Gastrocnemius medialis (tissue), 4 donors: ENCODE measurements around the gene BCL11A. TPM values are rescaled to one million over a fixed set of nuclear protein-coding genes. Genes with fewer than 3 reads are reported as not detected.

Source experiments
- ATAC-seq, 2 donors: fragments of 150-250 bp; one replicate each; pipeline ENCODE4 v1.9.1; 2016
- DNase-seq, 2 donors: peaks; one replicate each; pipeline ENCODE4 v3.0.0-alpha.2; 2019
- H3K27ac ChIP-seq, 4 donors: fragments of 200-600 bp; sonication (generic); 1 replicate in 1 of 4; 2 replicates in 3 of 4; pipeline ENCODE4 v1.5.1; 2016 to 2018; ENCODE audit warnings: mild to moderate bottlenecking in 2 of 4, moderate library complexity in 1 of 4
- H3K27me3 ChIP-seq, 3 donors: fragments of 200-600 bp; sonication (generic) in 2 of 3; 1 replicate in 1 of 3; 2 replicates in 2 of 3; pipeline versions ENCODE4 v1.5.1 to v1.6.0; 2016 to 2019; ENCODE audit warnings: mild to moderate bottlenecking in 1 of 3, moderate library complexity in 1 of 3
- H3K36me3 ChIP-seq, 2 donors: fragments of 200-600 bp; sonication (generic) in 1 of 2; one replicate each; pipeline ENCODE4 v1.5.1; 2017 to 2018
- H3K4me1 ChIP-seq, 2 donors: fragments of 200-600 bp; sonication (generic) in 1 of 2; one replicate each; pipeline ENCODE4 v1.5.1; 2016 to 2017; ENCODE audit warnings: mild to moderate bottlenecking in 2 of 2
- H3K4me3 ChIP-seq, 4 donors: fragments of 200-600 bp; sonication (generic) in 3 of 4; 1 replicate in 1 of 4; 2 replicates in 3 of 4; pipeline ENCODE4 v1.5.1; 2016 to 2019; ENCODE audit warnings: mild to moderate bottlenecking in 2 of 4
- H3K9me3 ChIP-seq, 3 donors: fragments of 200-600 bp; sonication (generic) in 2 of 3; 1 replicate in 1 of 3; 2 replicates in 2 of 3; pipeline ENCODE4 v1.5.1; 2016 to 2019
- POLR2A ChIP-seq, 2 donors: fragments of 450-650 bp; IDR thresholded peaks; one replicate each; pipeline ENCODE4 v1.6.1; 2017; ENCODE audit warnings: antibody characterized with exemption in 2 of 2, mild to moderate bottlenecking in 2 of 2, moderate library complexity in 2 of 2
- in situ Hi-C, 4 donors: fragments of 200-750 bp; cut with MboI; loops; one replicate each; pipeline versions ENCODE4 v1.15.0 to v1.8.0; 2017; ENCODE audit warnings: low sequenced_read_pairs in 4 of 4
- intact Hi-C: fragments of 100-400 bp; cut with DNase I; formaldehyde crosslinking; loops from one replicate; pipeline ENCODE4 v1.15.1; 2023; ENCODE audit warnings: low total_unique reads
- total RNA-seq, 4 donors: library from RNA; depleted of rRNA; stranded (reverse); fragments of >200 nt; gene quantifications; one replicate each; pipeline versions ENCODE4 v1.1.0 to v1.2.3, GENCODE V29; 2016
- TF ChIP-seq, protein P1 (sequence below), 5 experiments: fragments of 450-650 bp in 3 of 5; fragments of 200-600 bp in 2 of 5; sonication (generic) in 2 of 5; IDR thresholded peaks in 4 of 5; conservative IDR thresholded peaks in 1 of 5; 1 replicate in 4 of 5; 2 replicates in 1 of 5; pipeline ENCODE4 v1.5.1; 2016 to 2019; ENCODE audit warnings: antibody characterized with exemption in 5 of 5, mild to moderate bottlenecking in 3 of 5, moderate library complexity in 3 of 5

The BCL11A gene
- total RNA-seq, 4 donors from 2014 or later: 0.04 to 1.0 (median 0.07) TPM; not detected in 1

DNA sequence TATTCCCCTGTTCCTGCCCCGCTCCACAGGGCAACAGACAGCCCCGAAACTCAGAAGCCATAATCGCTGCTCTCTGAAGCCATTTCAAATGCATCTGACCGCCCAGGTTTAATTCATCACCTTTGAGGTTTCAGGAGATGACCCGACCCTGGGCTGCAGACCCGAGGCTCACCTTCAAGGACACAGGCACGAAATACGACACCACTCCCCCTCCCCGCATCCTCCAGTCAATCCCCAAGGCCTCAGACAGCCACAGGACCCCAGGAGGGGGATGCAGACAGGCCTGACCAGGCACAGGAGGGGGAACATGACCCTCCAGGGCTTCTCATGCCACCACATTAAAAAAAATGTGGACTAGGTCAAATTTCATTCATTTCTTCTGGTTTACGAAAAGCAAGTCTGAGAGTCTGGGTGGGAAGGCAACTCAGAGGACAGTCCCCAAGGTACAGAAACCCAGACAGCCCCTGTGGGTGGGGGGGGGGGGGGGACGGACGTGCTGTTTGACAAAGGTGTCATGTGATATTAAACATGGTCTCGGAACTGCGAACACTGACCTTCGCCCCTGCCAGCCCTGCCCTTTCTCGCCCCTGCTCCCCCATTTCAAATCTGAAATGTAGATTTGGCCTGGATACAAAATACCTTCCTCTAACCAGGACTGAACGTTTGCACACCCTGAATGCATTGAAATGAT lies 142.9 kb downstream of the BCL11A start:
- intact Hi-C loops (no loop called here), in situ Hi-C loops (no loop called here)

DNA sequence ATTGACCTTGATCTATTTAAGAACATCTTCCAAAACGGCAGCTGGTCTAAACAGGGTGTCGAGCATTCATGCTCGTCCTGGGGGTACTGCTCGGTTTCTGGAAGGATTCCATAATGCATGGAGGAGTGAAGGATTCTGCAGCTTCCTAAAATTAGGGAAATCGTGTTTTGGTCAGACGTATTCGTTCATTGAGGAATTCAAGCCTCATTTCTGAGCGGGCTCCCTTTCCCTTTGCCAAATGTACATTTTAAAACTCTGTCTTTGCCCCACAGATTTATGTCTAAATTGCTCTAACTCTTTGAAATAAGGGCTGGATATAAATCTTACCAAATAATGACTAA lies 144.0 kb downstream of the BCL11A start:
- H3K4me1 ChIP-seq: peaks cover 0 to 5% of the 10 kb centered on the region in 2 donors
- no peaks in the 10 kb centered on the region for H3K9me3 ChIP-seq
- no peak overlapping the region for H3K27ac ChIP-seq
- in situ Hi-C loops: no loop called here
- ATAC-seq (no peak), DNase-seq (no peak)
- no peaks in the 10 kb centered on the region for H3K36me3 ChIP-seq
- TF ChIP-seq, protein P1, sequence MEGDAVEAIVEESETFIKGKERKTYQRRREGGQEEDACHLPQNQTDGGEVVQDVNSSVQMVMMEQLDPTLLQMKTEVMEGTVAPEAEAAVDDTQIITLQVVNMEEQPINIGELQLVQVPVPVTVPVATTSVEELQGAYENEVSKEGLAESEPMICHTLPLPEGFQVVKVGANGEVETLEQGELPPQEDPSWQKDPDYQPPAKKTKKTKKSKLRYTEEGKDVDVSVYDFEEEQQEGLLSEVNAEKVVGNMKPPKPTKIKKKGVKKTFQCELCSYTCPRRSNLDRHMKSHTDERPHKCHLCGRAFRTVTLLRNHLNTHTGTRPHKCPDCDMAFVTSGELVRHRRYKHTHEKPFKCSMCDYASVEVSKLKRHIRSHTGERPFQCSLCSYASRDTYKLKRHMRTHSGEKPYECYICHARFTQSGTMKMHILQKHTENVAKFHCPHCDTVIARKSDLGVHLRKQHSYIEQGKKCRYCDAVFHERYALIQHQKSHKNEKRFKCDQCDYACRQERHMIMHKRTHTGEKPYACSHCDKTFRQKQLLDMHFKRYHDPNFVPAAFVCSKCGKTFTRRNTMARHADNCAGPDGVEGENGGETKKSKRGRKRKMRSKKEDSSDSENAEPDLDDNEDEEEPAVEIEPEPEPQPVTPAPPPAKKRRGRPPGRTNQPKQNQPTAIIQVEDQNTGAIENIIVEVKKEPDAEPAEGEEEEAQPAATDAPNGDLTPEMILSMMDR (IDR thresholded peaks at IDR 0.05 in 4 of 5, conservative IDR thresholded peaks at IDR 0.05 in 1 of 5): no peak
- TF ChIP-seq POLR2A (IDR thresholded peaks at IDR 0.05): no peak
- no peak overlapping the region for H3K4me3 ChIP-seq
- intact Hi-C loops: no loop called here
- H3K27me3 ChIP-seq: no peaks in the 10 kb centered on the region

More for the DNA sequence above, 142.9 kb downstream of the BCL11A start:
- no peak overlapping the region for H3K4me3 ChIP-seq
- H3K27ac ChIP-seq: no peak overlapping the region
- no peaks in the 10 kb centered on the region for H3K9me3 ChIP-seq
- H3K27me3 ChIP-seq: no peaks in the 10 kb centered on the region
- H3K36me3 ChIP-seq: no peaks in the 10 kb centered on the region
- TF ChIP-seq POLR2A (IDR thresholded peaks at IDR 0.05): no peak
- TF ChIP-seq, protein P1 (IDR thresholded peaks at IDR 0.05 in 4 of 5, conservative IDR thresholded peaks at IDR 0.05 in 1 of 5): no peak
- ATAC-seq: no peak
- DNase-seq: no peak
- peaks cover 0 to 5% of the 10 kb centered on the region in 2 donors for H3K4me1 ChIP-seq

GRCh38 chr2:60408811-60409530 lies 144.5 kb downstream of the BCL11A start:
- no peaks in the 10 kb centered on the region for H3K9me3 ChIP-seq
- no peaks in the 10 kb centered on the region for H3K36me3 ChIP-seq
- H3K27ac ChIP-seq: no peak overlapping the region
- intact Hi-C loops: no loop called here
- in situ Hi-C loops: no loop called here
- H3K4me1 ChIP-seq: peaks cover 0 to 5% of the 10 kb centered on the region in 2 donors
- no peak overlapping the region for H3K4me3 ChIP-seq
- ATAC-seq (no peak), DNase-seq (no peak)
- no peaks in the 10 kb centered on the region for H3K27me3 ChIP-seq
- TF ChIP-seq POLR2A (IDR thresholded peaks at IDR 0.05): no peak
- TF ChIP-seq, protein P1 (IDR thresholded peaks at IDR 0.05 in 4 of 5, conservative IDR thresholded peaks at IDR 0.05 in 1 of 5): no peak

GRCh38 chr2:60408207-60408606 lies 145.2 kb downstream of the BCL11A start:
- Histone ChIP-seq H3K9me3 (no peaks in the 10 kb centered on the region), H3K4me1 (peaks cover 0 to 5% of the 10 kb centered on the region in 2 donors), H3K27me3 (no peaks in the 10 kb centered on the region), H3K36me3 (no peaks in the 10 kb centered on the region), H3K27ac (no peak overlapping the region), H3K4me3 (no peak overlapping the region)
- ATAC-seq (no peak), DNase-seq (no peak)
- in situ Hi-C loops: no loop called here
- intact Hi-C loops: no loop called here
- TF ChIP-seq POLR2A (IDR thresholded peaks at IDR 0.05): no peak
- TF ChIP-seq, protein P1 (IDR thresholded peaks at IDR 0.05 in 4 of 5, conservative IDR thresholded peaks at IDR 0.05 in 1 of 5): no peak
